Adrenal gland (tissue), 19 donors: Measurements from ENCODE around the gene IL10. TPM values are rescaled to one million over a fixed set of nuclear protein-coding genes. Genes with fewer than 3 reads are reported as not detected.

Experiments
- DNase-seq, 7 donors: peaks; one replicate each; pipeline ENCODE4 v3.0.0-alpha.2; 2019 to 2020
- H3K27ac ChIP-seq, 5 donors: fragments of 200-600 bp; sonication (generic) in 4 of 5; 1 replicate in 3 of 5; 2 replicates in 2 of 5; pipeline versions ENCODE4 v1.5.1 to v1.8.0; 2016 to 2020; ENCODE audit warnings: mild to moderate bottlenecking in 1 of 5
- H3K27me3 ChIP-seq: fragments of 200-600 bp; 2 replicates; pipeline ENCODE4 v1.8.0; 2021
- H3K36me3 ChIP-seq, 2 donors: fragments of 200-600 bp; replicated peaks in 1 of 2; 1 replicate in 1 of 2; 2 replicates in 1 of 2; pipeline versions ENCODE4 v1.5.1 to v1.8.0; 2018 to 2022
- H3K4me1 ChIP-seq, 2 donors: fragments of 200-600 bp; replicated peaks in 1 of 2; 1 replicate in 1 of 2; 2 replicates in 1 of 2; pipeline versions ENCODE4 v1.5.1 to v1.8.0; 2018 to 2021
- H3K4me3 ChIP-seq, 4 donors: fragments of 200-600 bp; sonication (generic) in 3 of 4; one replicate each; pipeline ENCODE4 v1.5.1; 2016 to 2018
- H3K9me3 ChIP-seq, 3 donors: fragments of 200-600 bp; sonication (generic) in 1 of 3; replicated peaks in 1 of 3; 1 replicate in 2 of 3; 2 replicates in 1 of 3; pipeline versions ENCODE4 v1.5.1 to v1.8.0; 2016 to 2021
- CTCF ChIP-seq, 6 experiments: fragments of 450-650 bp in 4 of 6; fragments of 200-600 bp in 2 of 6; sonication (generic) in 1 of 6; IDR thresholded peaks; 1 replicate in 5 of 6; 2 replicates in 1 of 6; pipeline versions ENCODE4 v1.5.1 to v1.8.0; 2016 to 2021; ENCODE audit warnings: antibody characterized with exemption in 6 of 6, mild to moderate bottlenecking in 2 of 6, moderate library complexity in 1 of 6
- POLR2A ChIP-seq, 2 donors: fragments of 450-650 bp; IDR thresholded peaks; one replicate each; pipeline ENCODE4 v1.6.1; 2017; ENCODE audit warnings: antibody characterized with exemption in 2 of 2, mild to moderate bottlenecking in 2 of 2, moderate library complexity in 1 of 2
- WGBS, 4 donors: extraction: QIAGEN DNeasy Blood & Tissue Kit in 2 of 4; methylation state at CpG; one replicate each; pipeline versions ENCODE4 v1.1.5 to v1.1.7; 2013 to 2017; 5-methylcytosine and 5-hydroxymethylcytosine counted together
- intact Hi-C, 2 donors: fragments of 100-400 bp; cut with DNase I; formaldehyde crosslinking; loops; one replicate each; pipeline versions ENCODE4 v1.14.1 to v1.15.0; 2022 to 2023
- long read RNA-seq, 10 donors: library from polyadenylated mRNA in 3 of 10; unstranded in 2 of 10; stranded (forward) in 1 of 10; transcript quantifications; one replicate each; pipeline ENCODE4 v2.0.0 and lab custom pipeline, GENCODE V29; 2021 to 2026
- polyA plus RNA-seq, 3 donors: library from polyadenylated mRNA; stranded (reverse); fragments of 200-250 nt in 2 of 3; fragments of 350-450 nt in 1 of 3; fragmentation: Illumina TruSeq in 1 of 3; extraction: RNeasy Lipid Tissue Mini Kit (QIAGEN cat#74804) in 1 of 3; gene quantifications; one replicate each; pipeline ENCODE4 v1.2.3, GENCODE V29; 2013 to 2014
- total RNA-seq, 9 donors: library from RNA; depleted of rRNA in 4 of 9; stranded (reverse); fragments of >200 nt in 4 of 9; fragments of 120-200 nt in 1 of 9; fragmentation: NEBNext Ultra II Directional in 1 of 9; extraction: Animal tissue kit (Norgen Biotek cat#: 25700) in 1 of 9; gene quantifications; one replicate each; pipeline versions ENCODE4 v1.1.0 to v1.2.4, GENCODE V29; 2013 to 2023
- donor health status: healthy with polysubstance abuse.
- donor health status: Bipolar disorder and iron deficiency.
- donor health status: DM: yes; HTN: yes; CAD: no.
- donor health status: DM: no; HTN: no; CAD: no.
- donor health status: DM: no; HTN: no; CAD: no.
- donor health status: DM: yes; HTN: yes; CAD: no.

The IL10 gene
- total RNA-seq (1 to 10 TPM in 7 of 9 donors, under 1 TPM in 2; 0.33 to 8.5 (median 3.0) TPM), polyA plus RNA-seq (1 to 10 TPM; 1.5 to 4.2 (median 1.6) TPM)
- long read RNA-seq, donor 1: 0 reads
- long read RNA-seq, donor 2: 0 reads
- long read RNA-seq, donor 3: 0 reads
- long read RNA-seq, donor 4, partial matches to known transcripts: 0 of 1 reads
- long read RNA-seq, donor 4, other reads (novel, unspliced or antisense): 0 of 1 reads
- long read RNA-seq, donor 5, partial matches to known transcripts: 0 of 1 reads
- long read RNA-seq, donor 5, other reads (novel, unspliced or antisense): 0 of 1 reads
- long read RNA-seq, donor 6, partial matches to known transcripts: 0 of 2 reads
- long read RNA-seq, donor 6, other reads (novel, unspliced or antisense): 0 of 2 reads
- long read RNA-seq, donor 7: 0 reads
- long read RNA-seq, donor 8: 0 reads
- long read RNA-seq, donor 9, partial matches to known transcripts: 0 of 1 reads
- long read RNA-seq, donor 9, other reads (novel, unspliced or antisense): 0 of 1 reads
- long read RNA-seq, donor 10: 0 reads

DNA sequence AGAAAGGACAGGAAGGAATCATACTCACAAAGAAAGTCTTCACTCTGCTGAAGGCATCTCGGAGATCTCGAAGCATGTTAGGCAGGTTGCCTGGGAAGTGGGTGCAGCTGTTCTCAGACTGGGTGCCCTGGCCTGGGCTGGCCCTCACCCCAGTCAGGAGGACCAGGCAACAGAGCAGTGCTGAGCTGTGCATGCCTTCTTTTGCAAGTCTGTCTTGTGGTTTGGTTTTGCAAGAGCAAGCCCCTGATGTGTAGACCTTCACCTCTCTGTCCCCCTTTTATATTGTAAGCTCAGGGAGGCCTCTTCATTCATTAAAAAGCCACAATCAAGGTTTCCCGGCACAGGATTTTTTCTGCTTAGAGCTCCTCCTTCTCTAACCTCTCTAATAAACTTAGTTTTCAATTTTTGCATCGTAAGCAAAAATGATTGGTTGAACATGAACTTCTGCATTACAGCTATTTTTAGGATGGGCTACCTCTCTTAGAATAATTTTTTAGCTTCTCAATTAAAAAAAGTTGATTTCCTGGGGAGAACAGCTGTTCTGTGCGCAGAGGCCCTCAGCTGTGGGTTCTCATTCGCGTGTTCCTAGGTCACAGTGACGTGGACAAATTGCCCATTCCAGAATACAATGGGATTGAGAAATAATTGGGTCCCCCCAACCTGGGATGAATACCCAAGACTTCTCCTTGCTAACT lies at the start of gene IL10:
IL10 (minus strand) TSS at position 252 of the 695 bp plus-strand sequence; CDS start at position 193, 59 bp downstream.
- Histone ChIP-seq H3K4me1 (no peaks in the 10 kb centered on the region), H3K4me3 (peak within 1 kb of the TSS in 1 of 4 donors; percentile 24), H3K9me3 (no peaks in the 10 kb centered on the region), H3K27me3 (no peaks in the 10 kb centered on the region), H3K27ac (peak within 1 kb of the TSS; percentile 12 to 72 (median 57)), H3K36me3 (no peaks in the 10 kb centered on the region)
- TF ChIP-seq POLR2A (IDR thresholded peaks at IDR 0.05): no peak
- TF ChIP-seq CTCF (IDR thresholded peaks at IDR 0.05): no peak
- DNase-seq: peak in 6 of 7 donors; percentile 18 to 56 (median 34)
- intact Hi-C loops: no loop called here
- 75 to 82% (median 77%) methylated on average over 8 of the region's 8 CpGs for WGBS, 4 donors

DNA sequence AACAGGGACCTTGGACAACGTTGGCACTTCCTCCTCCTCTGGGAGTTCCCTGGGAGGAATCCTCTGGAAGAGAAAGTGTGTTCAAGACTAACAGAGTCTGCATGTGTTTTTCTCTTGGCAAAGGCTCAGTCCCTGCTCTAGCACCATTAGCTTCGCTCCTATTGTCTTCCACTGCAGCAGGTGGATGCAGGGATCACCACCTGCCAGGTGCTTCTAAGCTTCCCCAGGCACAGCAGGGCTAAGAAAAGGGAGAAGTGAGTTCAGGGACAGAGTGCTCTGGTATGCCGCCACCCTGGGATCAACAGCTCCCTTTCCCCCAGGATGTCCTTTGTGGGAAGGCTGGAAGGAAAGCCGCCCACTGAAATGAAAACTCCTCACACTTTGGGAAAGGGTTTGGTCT lies 49.2 kb upstream of the IL10 start:
- no peak overlapping the region for H3K27ac ChIP-seq
- no peaks in the 10 kb centered on the region for H3K27me3 ChIP-seq
- no peaks in the 10 kb centered on the region for H3K4me1 ChIP-seq
- no peaks in the 10 kb centered on the region for H3K9me3 ChIP-seq
- WGBS, 4 donors: 69 to 80% (median 73%) methylated on average over 4 of the region's 4 CpGs
- TF ChIP-seq POLR2A (IDR thresholded peaks at IDR 0.05) (no peak), CTCF (IDR thresholded peaks at IDR 0.05) (no peak)
- no peaks in the 10 kb centered on the region for H3K36me3 ChIP-seq
- H3K4me3 ChIP-seq: no peak overlapping the region
- intact Hi-C loops: no loop called here
- DNase-seq: no peak

- Histone ChIP-seq H3K36me3 (no peaks in the 10 kb centered on the region), H3K4me3 (no peak overlapping the region), H3K27me3 (no peaks in the 10 kb centered on the region), H3K4me1 (no peaks in the 10 kb centered on the region), H3K27ac (no peak overlapping the region), H3K9me3 (no peaks in the 10 kb centered on the region)
- intact Hi-C loops: no loop called here
- 62 to 65% (median 63%) methylated on average over 4 of the region's 4 CpGs for WGBS, 4 donors
- no peak for DNase-seq
- TF ChIP-seq POLR2A (IDR thresholded peaks at IDR 0.05): no peak
These were observed 44.3 kb upstream of the IL10 start for GRCh38 chr1:206816390-206817287.

DNA sequence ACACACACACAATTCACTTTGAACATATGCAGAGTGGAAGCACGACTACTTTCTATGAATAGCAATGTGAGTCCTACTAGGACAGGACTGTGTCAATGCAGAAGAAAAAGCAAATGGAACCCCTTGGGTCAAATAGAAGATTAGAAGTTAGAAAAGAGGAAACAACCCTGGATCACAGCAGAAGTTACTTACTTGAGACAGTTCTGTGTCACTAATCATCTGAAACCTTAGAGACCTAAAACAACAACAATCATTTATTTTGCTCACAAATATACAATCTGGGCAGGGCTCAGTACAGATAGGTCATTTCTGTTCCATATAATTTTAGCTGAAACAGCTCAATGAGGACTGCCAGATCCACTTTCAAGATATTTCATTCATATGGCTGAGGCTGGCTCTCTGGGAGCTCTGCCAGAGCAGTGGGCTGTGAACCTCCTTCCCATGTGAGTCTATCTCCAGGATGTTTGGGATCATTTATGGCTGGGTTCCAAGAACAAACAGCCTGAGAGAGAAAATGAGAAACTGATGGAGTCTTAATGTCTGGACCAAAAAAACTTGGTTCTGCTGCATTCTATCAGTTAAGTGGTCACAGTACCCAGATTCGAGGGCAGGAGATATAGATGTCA lies 42.5 kb upstream of the IL10 start:
- no peaks in the 10 kb centered on the region for H3K9me3 ChIP-seq
- H3K27ac ChIP-seq: no peak overlapping the region
- no peak for TF ChIP-seq CTCF (IDR thresholded peaks at IDR 0.05)
- no peak for TF ChIP-seq POLR2A (IDR thresholded peaks at IDR 0.05)
- WGBS, 4 donors: 37 to 55% (median 47%) methylated on average over 2 of the region's 2 CpGs
- H3K27me3 ChIP-seq: no peaks in the 10 kb centered on the region
- DNase-seq: peak in 4 of 7 donors; percentile 15 to 37 (median 24)
- H3K4me3 ChIP-seq: no peak overlapping the region
- H3K36me3 ChIP-seq: no peaks in the 10 kb centered on the region
- intact Hi-C loops: no loop called here
- no peaks in the 10 kb centered on the region for H3K4me1 ChIP-seq
